ENCODE measurements around the gene ARPC5.
"Not testable (repeated sequence)": the region's sequence is repeated elsewhere in the genome, so short reads cannot be mapped to it uniquely, and the experiment has no call there.

ARPC5 gene

GRCh38 chr1:183645531-183645930, 9.9 kb upstream of the ARPC5 start:
- no peak for DNase-seq

- no peak for DNase-seq
These were observed 6.6 kb upstream of the ARPC5 start for GRCh38 chr1:183642166-183642565.

DNA sequence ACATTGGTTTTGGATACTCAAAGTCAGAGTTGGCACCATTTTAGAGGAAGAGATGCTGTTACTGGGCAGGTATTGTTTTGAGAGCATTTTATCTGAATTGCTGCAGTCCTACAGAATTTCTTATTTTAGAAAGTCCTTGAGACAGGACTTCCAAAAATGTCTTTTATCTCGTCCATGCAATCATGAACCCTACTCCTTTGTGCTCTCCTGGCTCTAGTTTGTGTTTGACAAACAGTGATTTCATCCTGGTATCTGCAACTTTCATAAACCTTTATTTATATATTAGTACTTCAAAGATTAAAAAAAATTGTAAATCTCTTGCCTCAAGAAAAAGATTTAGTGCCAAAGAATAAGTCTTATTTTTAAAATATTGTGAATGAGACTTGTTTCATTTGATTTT, 4.6 kb upstream of the ARPC5 start:
- no peak for DNase-seq

- DNase-seq, result peak; percentile 34
These were observed 3.2 kb upstream of the ARPC5 start for GRCh38 chr1:183638649-183639387.

- no peak for DNase-seq
These were observed 1.2 kb upstream of the ARPC5 start for GRCh38 chr1:183636783-183637182.

DNA sequence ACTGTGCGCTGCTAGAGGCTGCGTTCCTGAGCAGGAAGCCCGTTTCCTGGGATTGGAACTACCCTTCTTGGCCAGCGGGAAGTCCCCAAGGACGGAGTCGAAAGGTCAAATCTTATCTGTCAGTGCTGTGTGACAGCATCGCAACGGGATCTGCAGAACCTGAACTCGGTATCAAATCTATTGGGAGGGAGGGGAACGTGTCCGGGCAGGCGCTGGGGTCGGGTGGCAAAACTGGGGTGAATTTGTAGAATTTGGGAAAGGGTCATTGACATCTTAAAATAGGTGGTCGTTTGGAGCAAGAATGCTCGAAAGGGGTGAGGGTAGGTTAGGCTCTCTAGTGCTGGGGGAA, 725 bp upstream of the ARPC5 start:
- DNase-seq, result peak; percentile 65

GRCh38 chr1:183635099-183635605, 431 bp downstream of the ARPC5 start:
- peak; percentile 49 for DNase-seq

DNA sequence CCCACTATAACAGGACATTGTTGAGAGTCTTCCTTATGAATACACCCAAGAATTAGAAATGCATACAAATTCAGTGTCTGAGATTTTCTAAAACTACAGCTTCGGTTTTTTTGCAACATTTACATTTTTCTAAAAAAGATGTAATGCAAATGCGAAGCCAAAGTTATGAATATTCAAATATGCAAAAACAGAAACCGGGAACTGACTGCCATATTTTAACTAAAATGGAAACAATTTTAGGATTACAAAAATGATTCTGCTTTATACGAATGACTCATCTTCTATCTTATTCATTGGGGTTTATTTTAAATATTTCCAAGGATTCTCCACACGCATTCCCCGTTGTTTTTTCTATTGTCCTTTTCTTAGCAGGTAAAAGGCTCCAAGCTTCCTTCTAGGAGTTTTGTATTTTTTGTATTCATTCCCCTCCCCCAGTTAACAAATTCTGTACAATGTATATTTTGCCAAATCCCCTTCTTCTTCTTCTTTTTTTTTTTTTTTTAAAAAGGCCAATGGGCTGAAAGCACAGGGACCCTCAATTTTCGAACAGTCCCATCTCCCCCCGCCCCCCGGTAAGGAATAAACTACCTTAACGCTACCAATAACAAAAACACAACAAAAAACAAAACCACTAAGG, 1.0 kb downstream of the ARPC5 start:
- DNase-seq, result peak; percentile 72

- peak; percentile 68 for DNase-seq
These were observed 1.8 kb downstream of the ARPC5 start for GRCh38 chr1:183633676-183634343.

- DNase-seq, result no peak
These were observed 2.6 kb downstream of the ARPC5 start for GRCh38 chr1:183632964-183633363.

DNA sequence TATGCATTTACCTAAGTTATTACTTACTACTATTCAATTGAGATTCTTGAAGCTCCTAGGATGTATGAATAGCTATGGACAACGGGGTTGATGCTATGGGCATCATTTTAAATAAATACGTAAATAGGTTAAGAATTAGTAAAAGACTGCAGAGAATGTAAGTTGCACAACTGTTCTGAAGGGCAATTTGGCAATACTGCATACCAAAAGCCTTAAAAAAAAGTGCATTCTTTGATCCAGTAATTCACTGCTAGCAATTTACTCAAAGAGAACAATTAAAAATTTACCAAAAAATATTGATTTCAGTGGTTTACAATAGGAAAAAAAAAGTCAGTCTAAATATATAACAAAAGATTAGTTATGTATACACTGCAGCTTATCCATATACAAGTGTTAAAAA, 3.5 kb downstream of the ARPC5 start:
- DNase-seq, result no peak

DNA sequence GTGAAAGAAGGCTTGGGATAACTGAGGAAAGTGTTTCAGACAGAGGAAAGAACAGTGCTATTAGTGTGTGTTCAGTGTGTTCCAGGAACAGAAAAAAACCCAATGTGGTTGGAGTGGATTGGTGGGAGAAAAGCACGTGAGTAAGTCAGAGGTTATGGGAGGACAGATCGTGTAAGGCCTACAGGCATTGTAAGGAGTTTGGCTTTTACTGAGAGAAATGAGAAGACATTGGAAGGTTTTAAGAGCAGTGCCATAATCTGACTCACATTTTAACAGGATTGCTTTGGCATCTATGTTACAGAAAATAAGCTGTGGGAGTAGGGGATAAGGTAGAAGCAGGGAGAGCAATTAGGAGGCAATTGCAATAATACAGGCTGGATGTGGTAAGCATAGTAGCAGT, 4.8 kb downstream of the ARPC5 start:
- no peak for DNase-seq

DNA sequence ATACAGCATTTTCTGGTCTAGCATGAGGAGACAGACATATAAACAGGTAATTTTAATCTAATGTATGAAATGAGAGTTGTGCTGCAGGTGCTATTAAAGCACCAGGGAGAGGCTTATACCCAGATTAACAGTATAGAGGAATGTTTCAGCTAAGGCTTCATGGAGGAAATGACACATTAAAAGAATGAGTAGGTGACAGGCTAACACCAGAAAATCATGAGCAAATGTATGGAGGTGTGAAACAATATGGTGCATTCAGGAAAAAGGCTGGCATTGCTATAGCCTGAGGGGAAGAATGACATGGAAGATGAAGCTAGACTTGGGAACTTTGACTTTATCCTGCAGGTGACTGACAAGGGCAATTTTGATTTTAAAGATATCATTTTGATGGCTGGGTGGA, 7.0 kb downstream of the ARPC5 start:
- no peak for DNase-seq

GRCh38 chr1:183626236-183626635, 9.3 kb downstream of the ARPC5 start:
- DNase-seq, result peak; percentile 68

GRCh38 chr1:183622884-183623785, 12.4 kb downstream of the ARPC5 start:
- DNase-seq, result peak; percentile 60

DNA sequence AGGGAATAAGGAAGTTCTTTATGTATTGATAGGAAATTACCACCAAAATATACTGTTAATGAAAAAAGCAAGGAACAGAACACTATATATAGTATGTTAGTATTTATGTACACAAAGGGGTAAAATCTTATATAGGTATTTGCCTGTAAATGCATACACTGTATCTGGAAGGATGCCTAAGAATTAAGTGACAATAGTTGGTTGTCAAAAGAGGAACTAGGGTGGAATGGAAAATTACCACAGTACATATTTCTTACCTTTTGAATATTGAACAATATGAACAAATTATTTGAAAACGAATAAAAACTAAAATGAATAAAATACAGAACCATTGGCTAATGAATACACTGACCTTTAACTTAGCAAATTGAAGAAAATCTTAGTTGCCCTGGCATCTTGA, 13.6 kb downstream of the ARPC5 start:
- DNase-seq, result no peak

DNA sequence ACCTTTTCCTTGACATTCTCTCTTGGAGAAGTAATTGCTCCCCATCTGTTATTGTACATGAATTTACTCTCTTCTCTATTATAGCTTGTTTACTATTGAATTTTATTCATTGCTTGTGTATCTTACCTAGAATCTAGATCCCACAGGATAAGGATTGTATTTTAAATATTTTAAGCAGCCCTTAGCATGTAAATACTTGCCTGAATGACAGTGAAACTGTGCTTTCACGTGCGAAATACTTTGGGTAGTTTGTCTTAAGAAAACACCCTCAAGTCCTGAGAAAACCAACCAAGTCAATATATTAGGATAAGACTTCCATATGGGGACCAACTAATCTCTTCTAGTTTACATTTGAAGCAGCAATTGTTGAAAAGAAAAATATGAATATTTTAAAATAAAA, 15.3 kb downstream of the ARPC5 start:
- no peak for DNase-seq

DNA sequence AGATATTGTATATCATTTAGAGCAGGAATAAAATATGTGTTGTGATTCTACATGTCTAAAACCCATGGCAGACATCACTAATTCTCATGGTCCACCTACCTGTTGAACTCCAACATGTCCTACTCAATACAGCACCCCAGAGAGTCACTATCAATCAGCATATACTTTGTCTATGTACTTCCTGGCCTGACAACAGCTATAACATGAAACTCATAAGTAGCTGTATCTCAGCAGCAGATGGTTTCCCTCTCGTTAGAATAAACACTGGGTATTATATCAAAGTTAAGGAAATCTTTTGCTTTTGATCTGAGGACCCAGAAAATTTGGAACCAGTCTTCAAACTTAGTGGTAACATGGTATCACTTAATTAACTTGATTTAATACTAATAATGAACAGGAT, 15.8 kb downstream of the ARPC5 start:
- no peak for DNase-seq

DNA sequence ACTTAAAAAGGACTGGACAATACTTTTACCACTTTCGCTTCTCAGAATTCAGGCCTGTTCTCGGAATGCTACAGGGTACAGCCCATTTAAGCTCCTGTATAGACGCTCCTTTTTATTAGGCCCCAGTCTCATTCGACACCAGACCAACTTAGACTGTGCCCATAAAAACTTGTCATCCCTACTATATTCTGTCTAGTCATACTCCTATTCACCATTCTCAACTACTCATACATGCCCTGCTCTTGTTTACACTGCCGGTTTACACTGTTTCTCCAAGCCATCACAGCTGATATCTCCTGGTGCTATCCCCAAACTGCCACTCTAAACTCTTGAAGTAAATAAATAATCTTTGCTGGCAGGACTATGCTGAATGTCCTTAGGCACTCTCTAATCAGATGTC, 17.4 kb downstream of the ARPC5 start:
- not testable (repeated sequence) for DNase-seq

DNA sequence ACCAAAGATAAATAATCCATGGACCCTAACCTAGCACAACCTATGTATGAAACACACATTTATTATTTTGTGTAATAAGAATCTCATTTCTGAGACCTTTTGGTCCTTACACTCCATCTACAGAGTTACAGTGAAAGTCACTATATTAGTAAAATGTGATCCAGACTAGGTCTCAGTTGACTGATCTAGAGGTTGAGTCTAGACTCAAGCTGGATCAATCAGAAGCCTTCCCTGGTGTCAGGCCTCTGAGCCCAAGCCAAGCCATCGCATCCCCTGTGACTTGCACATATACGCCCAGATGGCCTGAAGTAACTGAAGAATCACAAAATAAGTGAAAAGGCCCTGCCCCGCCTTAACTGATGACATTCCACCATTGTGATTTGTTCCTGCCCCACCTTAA, 22.6 kb downstream of the ARPC5 start:
- not testable (repeated sequence) for DNase-seq

DNA sequence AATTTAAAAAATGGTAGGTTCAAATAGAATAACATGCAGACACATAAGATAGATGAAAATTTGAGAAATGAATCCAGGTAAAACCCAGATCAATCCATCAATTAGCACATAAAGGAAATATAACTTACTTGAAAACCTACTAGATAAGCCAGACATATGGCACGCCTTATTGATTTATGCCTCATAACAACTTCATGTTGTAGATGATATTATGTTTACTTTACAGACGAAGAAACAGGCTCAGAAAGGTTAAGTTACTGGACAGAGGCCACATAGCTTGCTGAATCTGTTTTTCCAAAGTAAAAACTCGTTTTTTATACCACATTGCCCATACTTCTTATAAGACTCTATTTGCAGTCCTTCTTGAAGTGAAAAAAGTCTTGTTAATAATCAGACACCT, 23.2 kb downstream of the ARPC5 start:
- DNase-seq, result no peak

GRCh38 chr1:183611021-183611420, 24.6 kb downstream of the ARPC5 start:
- no peak for DNase-seq

Measured in inflammatory macrophage treated with lipopolysaccharide for 4 hours (primary cell).